ENCODE results near the gene RFFL. TPM values are rescaled to one million over a fixed set of nuclear protein-coding genes. Genes with fewer than 3 reads are reported as not detected.

RFFL gene
- total RNA-seq, 1 experiment from 2014 or later: 22.0 TPM

DNA sequence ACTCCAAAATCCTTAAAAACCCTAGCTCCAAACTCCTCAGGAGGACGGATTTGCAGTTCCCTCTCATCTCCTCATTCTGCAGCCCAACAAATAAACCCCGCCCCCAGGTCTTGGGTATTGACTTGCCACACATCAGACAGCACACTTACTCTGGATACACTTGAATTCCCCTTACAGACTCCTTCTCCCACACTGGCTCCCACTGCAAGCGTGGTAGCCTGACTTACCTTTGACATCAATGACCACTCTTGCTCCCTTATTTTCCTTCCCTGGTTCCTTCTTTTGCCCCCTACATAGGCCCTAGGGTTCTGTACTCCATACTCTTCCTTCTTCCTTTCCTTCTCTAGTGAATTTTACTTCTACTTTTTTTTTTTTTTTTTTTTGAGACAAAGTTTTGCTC, 7.5 kb downstream of the RFFL start:
- Mint-ChIP-seq H3K27me3 (ENCODE audit: insufficient read depth, unreplicated experiment) (no peaks in the 10 kb centered on the region), H3K4me3 (ENCODE audit: unreplicated experiment) (no peak overlapping the region), H3K4me1 (ENCODE audit: insufficient read depth, unreplicated experiment) (peaks cover 16% of the 10 kb centered on the region), H3K36me3 (ENCODE audit: insufficient read depth, unreplicated experiment) (peaks cover 4% of the 10 kb centered on the region), H3K27ac (ENCODE audit: low read depth, unreplicated experiment) (no peak overlapping the region), H3K9me3 (ENCODE audit: unreplicated experiment) (no peaks in the 10 kb centered on the region)
- TF ChIP-seq, protein P1, sequence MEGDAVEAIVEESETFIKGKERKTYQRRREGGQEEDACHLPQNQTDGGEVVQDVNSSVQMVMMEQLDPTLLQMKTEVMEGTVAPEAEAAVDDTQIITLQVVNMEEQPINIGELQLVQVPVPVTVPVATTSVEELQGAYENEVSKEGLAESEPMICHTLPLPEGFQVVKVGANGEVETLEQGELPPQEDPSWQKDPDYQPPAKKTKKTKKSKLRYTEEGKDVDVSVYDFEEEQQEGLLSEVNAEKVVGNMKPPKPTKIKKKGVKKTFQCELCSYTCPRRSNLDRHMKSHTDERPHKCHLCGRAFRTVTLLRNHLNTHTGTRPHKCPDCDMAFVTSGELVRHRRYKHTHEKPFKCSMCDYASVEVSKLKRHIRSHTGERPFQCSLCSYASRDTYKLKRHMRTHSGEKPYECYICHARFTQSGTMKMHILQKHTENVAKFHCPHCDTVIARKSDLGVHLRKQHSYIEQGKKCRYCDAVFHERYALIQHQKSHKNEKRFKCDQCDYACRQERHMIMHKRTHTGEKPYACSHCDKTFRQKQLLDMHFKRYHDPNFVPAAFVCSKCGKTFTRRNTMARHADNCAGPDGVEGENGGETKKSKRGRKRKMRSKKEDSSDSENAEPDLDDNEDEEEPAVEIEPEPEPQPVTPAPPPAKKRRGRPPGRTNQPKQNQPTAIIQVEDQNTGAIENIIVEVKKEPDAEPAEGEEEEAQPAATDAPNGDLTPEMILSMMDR (IDR thresholded peaks at IDR 0.05; ENCODE audit: unreplicated experiment): no peak
- BruUV-seq (replicated peaks): no TSS peak
- ChIA-PET CTCF (interaction anchor here (0.6 kb wide), 1 partner anchor 112 kb away, joined by 3 read pairs; no protein-coding TSS in a partner anchor), POLR2A (interaction anchor here (1.1 kb wide), 1 partner anchor 9 kb away, joined by 3 read pairs; no protein-coding TSS in a partner anchor)
- DNase-seq (ENCODE audit: unreplicated experiment): no peak
- intact Hi-C loops (cut with micrococcal nuclease): no loop called here

DNA sequence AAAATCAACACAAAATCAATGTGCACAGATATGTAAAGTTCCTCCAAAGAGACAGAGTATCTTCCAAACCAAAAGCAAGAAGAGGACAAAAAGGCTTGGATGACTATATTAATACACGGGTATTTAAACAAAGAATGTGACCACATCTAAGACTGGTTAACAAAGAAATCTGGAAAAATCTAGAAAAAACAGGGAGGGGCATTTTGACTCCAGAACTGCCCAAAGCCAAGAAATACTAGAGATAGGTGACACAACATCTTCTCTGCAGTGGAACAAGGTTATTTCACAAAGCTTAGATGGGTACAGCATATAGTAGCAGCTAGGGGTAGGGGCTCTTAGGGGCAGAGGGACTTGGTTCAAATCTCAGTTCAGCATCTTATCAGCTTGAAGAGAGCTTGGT, 10.3 kb downstream of the RFFL start:
- Mint-ChIP-seq H3K27me3 (ENCODE audit: insufficient read depth, unreplicated experiment) (no peaks in the 10 kb centered on the region), H3K4me3 (ENCODE audit: unreplicated experiment) (no peak overlapping the region), H3K4me1 (ENCODE audit: insufficient read depth, unreplicated experiment) (peaks cover 11% of the 10 kb centered on the region), H3K36me3 (ENCODE audit: insufficient read depth, unreplicated experiment) (no peaks in the 10 kb centered on the region), H3K9me3 (ENCODE audit: unreplicated experiment) (no peaks in the 10 kb centered on the region), H3K27ac (ENCODE audit: low read depth, unreplicated experiment) (no peak overlapping the region)
- no TSS peak for BruUV-seq (replicated peaks)
- CTCF ChIA-PET: interaction anchor here (0.6 to 1.2 kb wide), 3 partner anchors 10 to 1376 kb away, joined by 3 to 7 read pairs (median 3); partner anchors contain the start of gene RFFL
- POLR2A ChIA-PET: interaction anchor here (0.7 to 1.3 kb wide), 2 partner anchors 15 to 44 kb away, joined by 3 read pairs; no protein-coding TSS in a partner anchor
- TF ChIP-seq, protein P1 (IDR thresholded peaks at IDR 0.05; ENCODE audit: unreplicated experiment): no peak
- intact Hi-C loops (cut with micrococcal nuclease): no loop called here
- DNase-seq (ENCODE audit: unreplicated experiment): no peak

DNA sequence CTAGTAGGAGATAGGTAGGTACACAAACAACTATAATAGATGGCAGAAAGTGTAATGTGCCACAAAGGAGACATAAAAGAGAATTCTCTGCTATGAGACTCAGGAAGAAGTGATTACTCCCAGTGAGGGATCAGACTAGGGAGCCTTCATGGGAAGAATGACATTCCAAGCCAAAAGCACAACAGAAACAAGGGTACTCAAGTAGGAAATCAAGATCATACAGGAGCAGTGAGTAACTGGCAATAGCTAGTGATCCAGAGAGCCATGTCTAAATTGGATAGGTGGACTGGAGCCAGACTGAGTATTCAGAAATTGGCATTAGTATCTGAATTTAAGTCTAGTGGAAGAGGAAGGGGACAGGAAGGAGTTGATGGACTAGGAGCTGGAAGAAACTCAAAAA, 10.7 kb downstream of the RFFL start:
- Mint-ChIP-seq H3K27ac (ENCODE audit: low read depth, unreplicated experiment) (no peak overlapping the region), H3K4me3 (ENCODE audit: unreplicated experiment) (no peak overlapping the region), H3K27me3 (ENCODE audit: insufficient read depth, unreplicated experiment) (no peaks in the 10 kb centered on the region), H3K4me1 (ENCODE audit: insufficient read depth, unreplicated experiment) (peaks cover 11% of the 10 kb centered on the region), H3K36me3 (ENCODE audit: insufficient read depth, unreplicated experiment) (no peaks in the 10 kb centered on the region), H3K9me3 (ENCODE audit: unreplicated experiment) (no peaks in the 10 kb centered on the region)
- TF ChIP-seq, protein P1 (IDR thresholded peaks at IDR 0.05; ENCODE audit: unreplicated experiment): no peak
- intact Hi-C loops (cut with micrococcal nuclease): no loop called here
- POLR2A ChIA-PET: interaction anchor here (0.7 to 1.3 kb wide), 2 partner anchors 15 to 45 kb away, joined by 3 read pairs; no protein-coding TSS in a partner anchor
- no TSS peak for BruUV-seq (replicated peaks)
- DNase-seq (ENCODE audit: unreplicated experiment): no peak
- CTCF ChIA-PET: interaction anchor here (0.6 to 1.2 kb wide), 3 partner anchors 10 to 1376 kb away, joined by 3 to 7 read pairs (median 3); partner anchors contain the start of gene RFFL

DNA sequence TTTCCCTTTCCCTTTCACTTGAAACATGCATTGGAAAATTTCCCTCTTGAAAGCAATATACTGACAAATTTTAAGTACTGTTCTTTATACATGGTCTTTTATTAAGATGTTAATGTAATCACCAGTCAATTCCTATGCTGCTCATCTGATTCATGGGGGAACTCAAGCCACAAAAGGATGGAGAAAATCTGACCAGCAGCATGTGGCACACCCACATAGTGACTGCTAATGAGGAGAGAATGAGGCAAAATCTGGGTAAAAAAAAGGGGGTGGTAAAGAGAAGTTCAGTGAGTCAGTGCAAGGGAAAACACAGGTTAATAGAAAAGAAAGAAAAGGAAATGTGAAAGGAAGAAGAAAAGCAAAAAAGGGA, 11.3 kb downstream of the RFFL start:
- Mint-ChIP-seq H3K4me1 (ENCODE audit: insufficient read depth, unreplicated experiment) (peaks cover 11% of the 10 kb centered on the region), H3K36me3 (ENCODE audit: insufficient read depth, unreplicated experiment) (no peaks in the 10 kb centered on the region), H3K27me3 (ENCODE audit: insufficient read depth, unreplicated experiment) (no peaks in the 10 kb centered on the region), H3K4me3 (ENCODE audit: unreplicated experiment) (no peak overlapping the region), H3K27ac (ENCODE audit: low read depth, unreplicated experiment) (no peak overlapping the region), H3K9me3 (ENCODE audit: unreplicated experiment) (no peaks in the 10 kb centered on the region)
- no TSS peak for BruUV-seq (replicated peaks)
- POLR2A ChIA-PET: interaction anchor here (0.7 kb wide), 1 partner anchor 45 kb away, joined by 3 read pairs; no protein-coding TSS in a partner anchor
- TF ChIP-seq, protein P1 (IDR thresholded peaks at IDR 0.05; ENCODE audit: unreplicated experiment): no peak
- no peak for DNase-seq (ENCODE audit: unreplicated experiment)
- CTCF ChIA-PET: no interaction called here
- intact Hi-C loops (cut with micrococcal nuclease): no loop called here
